ENCODE results near the gene BAHD1. TPM values are rescaled to one million over a fixed set of nuclear protein-coding genes. Genes with fewer than 3 reads are reported as not detected.

BAHD1 gene
- total and polyA plus RNA-seq, 2 donors, result 7.9 to 23.0 TPM

- no peak overlapping the region for H3K27ac ChIP-seq (ENCODE audit: low read depth)
- WGBS, result 88% methylated on average over 5 of the region's 5 CpGs
- no peak for DNase-seq (ENCODE audit: extremely low spot score)
- no peaks in the 10 kb centered on the region for H3K36me3 ChIP-seq (ENCODE audit: insufficient read depth)
- no peaks in the 10 kb centered on the region for H3K4me1 ChIP-seq (ENCODE audit: insufficient read depth)
- no peak overlapping the region for H3K4me3 ChIP-seq (ENCODE audit: low read depth, low read length)
Observed at GRCh38 chr15:40513609-40514008, 72.9 kb downstream of the BAHD1 start.

- 88% methylated on average over 2 of the region's 2 CpGs for WGBS
- no peak for DNase-seq (ENCODE audit: extremely low spot score)
- no peaks in the 10 kb centered on the region for H3K4me1 ChIP-seq (ENCODE audit: insufficient read depth)
- H3K4me3 ChIP-seq (ENCODE audit: low read depth, low read length), result no peak overlapping the region
- no peaks in the 10 kb centered on the region for H3K36me3 ChIP-seq (ENCODE audit: insufficient read depth)
- H3K27ac ChIP-seq (ENCODE audit: low read depth), result no peak overlapping the region
Observed at GRCh38 chr15:40516322-40516721, 75.6 kb downstream of the BAHD1 start.

Other genes with a start within 250 kb of the BAHD1 start
- 2.0 TPM for gene PAK6, start 201.9 kb upstream of the BAHD1 start, total RNA-seq
- 2.0 TPM for gene PAK6, start 201.9 kb upstream of the BAHD1 start, polyA plus RNA-seq
- gene ANKRD63, start 157.9 kb upstream of the BAHD1 start, total RNA-seq, result not detected
- gene ANKRD63, start 157.9 kb upstream of the BAHD1 start, polyA plus RNA-seq, result not detected
- gene PLCB2, start 133.0 kb upstream of the BAHD1 start, total RNA-seq, result 3.9 TPM
- gene PLCB2, start 133.0 kb upstream of the BAHD1 start, polyA plus RNA-seq, result 9.8 TPM
- 11.3 TPM for gene INAFM2, start 117.3 kb upstream of the BAHD1 start, total RNA-seq
- 24.5 TPM for gene INAFM2, start 117.3 kb upstream of the BAHD1 start, polyA plus RNA-seq
- gene CCDC9B, start 100.0 kb upstream of the BAHD1 start, total RNA-seq, result 10.0 TPM
- gene CCDC9B, start 100.0 kb upstream of the BAHD1 start, polyA plus RNA-seq, result 42.2 TPM
- not detected for gene PHGR1, start 89.9 kb upstream of the BAHD1 start, total RNA-seq
- gene PHGR1, start 89.9 kb upstream of the BAHD1 start, polyA plus RNA-seq, result 2.6 TPM
- gene DISP2, start 82.7 kb upstream of the BAHD1 start, total RNA-seq, result 0.63 TPM
- gene DISP2, start 82.7 kb upstream of the BAHD1 start, polyA plus RNA-seq, result 0.27 TPM
- 25.4 TPM for gene KNSTRN, start 58.2 kb upstream of the BAHD1 start, total RNA-seq
- 7.5 TPM for gene KNSTRN, start 58.2 kb upstream of the BAHD1 start, polyA plus RNA-seq
- 39.4 TPM for gene IVD, start 35.2 kb upstream of the BAHD1 start, total RNA-seq
- 48.5 TPM for gene IVD, start 35.2 kb upstream of the BAHD1 start, polyA plus RNA-seq
- 11.8 TPM for gene CHST14, start 30.0 kb downstream of the BAHD1 start, total RNA-seq
- gene CHST14, start 30.0 kb downstream of the BAHD1 start, polyA plus RNA-seq, result 22.6 TPM
- gene CCDC32, start 124.1 kb downstream of the BAHD1 start, total RNA-seq, result 20.8 TPM
- gene CCDC32, start 124.1 kb downstream of the BAHD1 start, polyA plus RNA-seq, result 29.4 TPM
- 5.9 TPM for gene RPUSD2, start 128.3 kb downstream of the BAHD1 start, total RNA-seq
- gene RPUSD2, start 128.3 kb downstream of the BAHD1 start, polyA plus RNA-seq, result 11.7 TPM
- gene KNL1, start 153.3 kb downstream of the BAHD1 start, total RNA-seq, result 39.5 TPM
- gene KNL1, start 153.3 kb downstream of the BAHD1 start, polyA plus RNA-seq, result 0.35 TPM

All from urinary bladder (tissue), 4 donors.